Natural killer cell (primary cell): ENCODE measurements around the gene NR1D1. TPM values are rescaled to one million over a fixed set of nuclear protein-coding genes. Genes with fewer than 3 reads are reported as not detected.

Experiments
- ATAC-seq, 3 donors: fragments of 150-1000 bp in 2 of 3; fragments of 200-7000 bp in 1 of 3; cut with Tn5 transposase; 1 replicate in 1 of 3; 2 replicates in 2 of 3; pipeline ENCODE4 v1.10.0; 2021; ENCODE audit warnings: mild to moderate bottlenecking in 2 of 3, moderate library complexity in 2 of 3
- DNase-seq, 2 donors: peaks; one replicate each; pipeline versions ENCODE4 v3.0.0 to v3.0.0-alpha.2; 2013 to 2021; ENCODE audit warnings: mixed read lengths in 1 of 2
- H3K27ac ChIP-seq: one replicate; pipeline ENCODE4 v1.5.1; 2013; ENCODE audit warnings: mild to moderate bottlenecking, low read length
- H3K27me3 ChIP-seq: one replicate; pipeline ENCODE4 v1.6.1; 2013; ENCODE audit warnings: low read length; ENCODE audit not compliant: control insufficient read depth, insufficient read depth
- H3K36me3 ChIP-seq: one replicate; pipeline ENCODE4 v1.6.1; 2013; ENCODE audit warnings: low read length; ENCODE audit not compliant: control insufficient read depth, insufficient read depth
- H3K4me1 ChIP-seq: one replicate; pipeline ENCODE4 v1.6.1; 2013; ENCODE audit warnings: low read length; ENCODE audit not compliant: control insufficient read depth, insufficient read depth
- H3K4me3 ChIP-seq: one replicate; pipeline ENCODE4 v1.5.1; 2013; ENCODE audit warnings: low read length
- H3K9me3 ChIP-seq: one replicate; pipeline ENCODE4 v1.6.1; 2013; ENCODE audit warnings: low read length; ENCODE audit not compliant: control insufficient read depth, insufficient read depth
- H3K27ac Mint-ChIP-seq, 2 donors: one replicate each; pipeline ENCODE4 v1.8.0; 2022; ENCODE audit warnings: mild to moderate bottlenecking in 2 of 2, mixed read lengths in 2 of 2, moderate library complexity in 1 of 2
- H3K27me3 Mint-ChIP-seq, 2 donors: one replicate each; pipeline ENCODE4 v1.8.0; 2022; ENCODE audit warnings: low read depth in 2 of 2, mixed read lengths in 2 of 2
- H3K36me3 Mint-ChIP-seq: one replicate; pipeline ENCODE4 v1.8.0; 2022; ENCODE audit warnings: mixed read lengths
- H3K4me1 Mint-ChIP-seq, 2 donors: one replicate each; pipeline ENCODE4 v1.8.0; 2022; ENCODE audit warnings: mixed read lengths in 2 of 2
- H3K4me3 Mint-ChIP-seq: one replicate; pipeline ENCODE4 v1.8.0; 2022; ENCODE audit warnings: mild to moderate bottlenecking, moderate library complexity, mixed read lengths
- H3K9me3 Mint-ChIP-seq, 2 donors: one replicate each; pipeline ENCODE4 v1.8.0; 2022; ENCODE audit warnings: mixed read lengths in 2 of 2
- CTCF ChIP-seq: fragments of 200-600 bp; IDR thresholded peaks from one replicate; pipeline ENCODE4 v1.8.0; 2022; ENCODE audit warnings: antibody characterized with exemption
- WGBS: methylation state at CpG from one replicate; pipeline ENCODE4 v1.1.7; 2013; ENCODE audit warnings: missing lambda C conversion rate; ENCODE audit not compliant: insufficient coverage; 5-methylcytosine and 5-hydroxymethylcytosine counted together
- intact Hi-C: fragments of 100-400 bp; cut with micrococcal nuclease; formaldehyde crosslinking; loops from one replicate; pipeline ENCODE4 v1.14.2; 2022
- total RNA-seq, 4 donors: library from RNA; stranded (reverse); fragments of 120-200 nt in 1 of 4; gene quantifications; one replicate each; pipeline versions ENCODE4 v1.2.3 to v1.2.4, GENCODE V29; 2013 to 2022

Gene NR1D1
- total RNA-seq, 3 donors from 2014 or later (not counting 1 experiment from before 2014, with no cell fraction given) = 8.8 to 10.1 (median 9.9) TPM

DNA sequence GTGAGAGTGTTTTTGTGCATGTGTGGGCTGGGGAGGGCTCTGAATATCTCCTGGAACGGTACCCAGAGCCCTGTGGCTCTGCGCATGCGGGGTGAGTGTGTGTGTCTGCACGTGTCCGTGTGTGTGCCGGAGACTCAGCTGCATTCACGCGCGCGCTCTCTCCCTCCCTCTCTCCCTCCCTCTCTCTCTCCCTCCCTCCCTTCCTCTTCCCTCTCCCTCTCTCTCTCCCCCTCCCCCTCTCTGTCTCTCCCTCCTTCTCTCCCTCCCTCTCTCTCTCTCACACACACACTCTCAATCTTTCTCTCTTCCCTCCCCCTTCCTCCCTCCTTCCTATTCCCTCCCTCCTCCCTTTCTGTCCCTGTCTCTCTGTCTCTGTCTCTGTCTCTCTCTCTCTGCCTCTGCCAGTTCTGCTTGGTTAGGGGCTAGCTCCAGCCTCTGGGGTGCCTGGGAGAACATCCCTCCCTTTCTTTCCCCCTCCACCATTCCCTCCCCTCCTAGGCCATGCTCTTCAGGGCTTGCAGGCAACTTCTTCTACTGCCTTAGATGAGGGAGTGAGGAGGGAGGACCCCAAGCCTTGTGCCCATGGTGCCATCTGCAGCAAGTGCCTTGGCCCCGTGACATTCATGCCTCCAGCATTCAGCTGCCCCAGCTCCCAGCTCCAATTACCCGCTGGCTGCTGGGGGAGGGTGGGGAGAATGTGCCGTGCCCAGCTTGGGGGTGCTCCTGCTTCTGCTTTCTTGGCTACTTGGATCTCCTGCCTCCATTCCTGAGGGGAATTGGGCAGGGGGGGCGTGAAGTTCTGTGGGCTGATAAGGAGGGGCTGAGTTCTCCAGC lies 31.3 kb downstream of the NR1D1 start:
- H3K4me3 ChIP-seq = peak overlapping the region; percentile 16
- H3K4me1 Mint-ChIP-seq = peaks cover 62 to 86% of the 10 kb centered on the region in 2 donors
- H3K27ac ChIP-seq = peak overlapping the region; percentile 71

GRCh38 chr17:40068584-40068916 lies 31.8 kb downstream of the NR1D1 start:
- WGBS = 19% methylated on average over 5 of the region's 5 CpGs
- Mint-ChIP-seq H3K36me3 (no peaks in the 10 kb centered on the region), H3K9me3 (no peaks in the 10 kb centered on the region), H3K4me3 (peak overlapping the region; percentile 87), H3K4me1 (peaks cover 65 to 86% of the 10 kb centered on the region in 2 donors), H3K27me3 (no peaks in the 10 kb centered on the region), H3K27ac (peak overlapping the region; percentile 84 to 95)
- peak overlapping the region; percentile 56 for H3K27ac ChIP-seq
- no peaks in the 10 kb centered on the region for H3K36me3 ChIP-seq
- peak in 2 of 3 donors; percentile 1 to 11 for ATAC-seq
- peak overlapping the region; percentile 16 for H3K4me3 ChIP-seq
- no peaks in the 10 kb centered on the region for H3K27me3 ChIP-seq
- no peak for DNase-seq
- no peaks in the 10 kb centered on the region for H3K9me3 ChIP-seq
- intact Hi-C loops = no loop called here
- TF ChIP-seq CTCF = no peak
- H3K4me1 ChIP-seq = peaks cover 87% of the 10 kb centered on the region

More for the DNA sequence above, 31.3 kb downstream of the NR1D1 start:
- Mint-ChIP-seq H3K27me3 (no peaks in the 10 kb centered on the region), H3K9me3 (no peaks in the 10 kb centered on the region), H3K36me3 (no peaks in the 10 kb centered on the region), H3K4me3 (peak overlapping the region; percentile 87), H3K27ac (peak overlapping the region; percentile 84 to 95)
- intact Hi-C loops = no loop called here
- TF ChIP-seq CTCF = no peak
- DNase-seq (peak; percentile 69 to 90), ATAC-seq (peak; percentile 67 to 70 (median 70))
- no peaks in the 10 kb centered on the region for H3K36me3 ChIP-seq
- H3K9me3 ChIP-seq = no peaks in the 10 kb centered on the region
- H3K27me3 ChIP-seq = no peaks in the 10 kb centered on the region
- WGBS = 11% methylated on average over 14 of the region's 14 CpGs
- H3K4me1 ChIP-seq = peaks cover 82% of the 10 kb centered on the region

DNA sequence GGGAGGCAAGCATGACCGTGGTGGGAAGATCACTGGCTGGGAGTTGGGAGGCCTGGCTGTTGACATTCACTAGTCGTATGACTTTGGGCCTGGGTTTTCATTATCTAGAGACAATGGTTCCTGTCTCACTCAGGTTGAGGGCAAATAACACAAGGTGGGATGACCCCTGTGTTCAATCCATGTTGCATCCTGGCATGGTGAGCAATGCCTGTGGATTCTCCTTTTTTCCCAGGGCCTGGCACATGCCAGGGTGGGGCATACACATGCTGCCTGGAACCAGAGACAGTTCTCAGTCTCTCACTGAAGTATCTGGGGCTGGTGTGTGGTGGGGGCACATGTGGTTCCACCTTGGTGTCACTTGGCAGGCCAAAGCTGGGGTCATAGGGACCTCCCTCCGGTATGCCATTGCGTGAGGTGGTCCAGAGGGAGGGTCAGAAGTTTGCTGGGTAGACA lies 32.2 kb downstream of the NR1D1 start:
- Mint-ChIP-seq H3K9me3 (no peaks in the 10 kb centered on the region), H3K4me3 (peak overlapping the region; percentile 87), H3K27me3 (no peaks in the 10 kb centered on the region), H3K27ac (peak overlapping the region; percentile 84 to 95), H3K4me1 (peaks cover 63 to 87% of the 10 kb centered on the region in 2 donors), H3K36me3 (no peaks in the 10 kb centered on the region)
- peaks cover 89% of the 10 kb centered on the region for H3K4me1 ChIP-seq
- no peaks in the 10 kb centered on the region for H3K9me3 ChIP-seq
- 71% methylated on average over 4 of the region's 4 CpGs for WGBS
- no peaks in the 10 kb centered on the region for H3K27me3 ChIP-seq
- H3K27ac ChIP-seq = peak overlapping the region; percentile 56
- no peaks in the 10 kb centered on the region for H3K36me3 ChIP-seq
- no peak for TF ChIP-seq CTCF
- intact Hi-C loops = no loop called here
- H3K4me3 ChIP-seq = no peak overlapping the region
- ATAC-seq = no peak
- no peak for DNase-seq
